ENCODE measurements around the gene ASXL1. TPM values are rescaled to one million over a fixed set of nuclear protein-coding genes. Genes with fewer than 3 reads are reported as not detected.

ASXL1 gene
- total and polyA plus RNA-seq, 10 of the 15 experiments (the other 5 are each of a cell fraction or from before 2014, with no cell fraction given) = 11.0 to 87.6 (median 56.8) TPM

DNA sequence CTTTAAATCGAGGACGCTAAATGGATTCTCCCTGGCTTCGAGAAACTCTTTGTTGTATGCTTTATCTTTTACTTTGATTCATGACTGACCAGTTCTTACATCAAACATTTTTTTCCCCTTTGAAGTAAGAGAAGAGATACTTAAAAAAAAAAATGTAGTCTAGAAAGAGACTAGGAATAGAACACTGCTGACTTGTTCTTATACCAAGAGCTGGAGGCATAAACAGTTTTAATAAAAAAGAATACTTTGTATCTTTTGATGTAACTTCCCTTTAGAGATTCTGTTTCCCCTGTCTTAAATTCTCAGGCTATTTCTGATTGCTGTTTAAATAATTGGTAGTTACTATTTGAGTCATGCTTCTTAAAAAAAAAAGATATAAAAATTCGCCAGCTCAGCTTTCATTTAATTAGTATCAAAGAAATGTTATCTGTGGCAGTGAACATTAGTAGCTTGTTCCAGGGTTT, 4.8 kb downstream of the ASXL1 start:
- peaks cover 0 to 1% of the 10 kb centered on the region in 2 experiments; a peak in 2 of 4 replicates for H3K36me3 ChIP-seq (ENCODE audit: control insufficient read depth in 2 of 2, insufficient read depth in 2 of 2, low read length in 1 of 2)
- H2AFZ ChIP-seq (ENCODE audit: control insufficient read depth, low read depth, low read length) = no peak overlapping the region
- no peak for FAIRE-seq
- no peaks in the 10 kb centered on the region for H3K27me3 ChIP-seq (replicated peaks in 1 of 2; ENCODE audit: control insufficient read depth in 2 of 2, insufficient read depth in 2 of 2, low read length in 1 of 2)
- H3K4me3 ChIP-seq = peak overlapping the region; percentile 46
- H3K9ac ChIP-seq (ENCODE audit: control insufficient read depth, insufficient read depth, low read length) = no peak overlapping the region; the same call in 1 of the 2 replicates
- CTCF ChIA-PET = interaction anchor here (0.6 to 3.2 kb wide), 6 partner anchors 11 to 289 kb away, joined by 3 to 7 read pairs (median 4); no protein-coding TSS in a partner anchor
- POLR2A ChIA-PET = interaction anchor here (0.5 to 1.8 kb wide), 4 partner anchors 24 to 261 kb away, joined by 3 to 6 read pairs (median 4); no protein-coding TSS in a partner anchor
- H3K79me2 ChIP-seq (ENCODE audit: control insufficient read depth, insufficient read depth, low read length) = peaks cover 91% of the 10 kb centered on the region
- no peak for ATAC-seq
- BruUV-seq (replicated peaks) = no TSS peak
- H3K27ac ChIP-seq (ENCODE audit: control insufficient read depth, insufficient read depth) = peak overlapping the region; percentile 59
- no peak for DNase-seq (ENCODE audit: low read depth, low spot score)
- intact Hi-C loops (cut with micrococcal nuclease; ENCODE audit: unreplicated experiment) = no loop called here
- H3K4me2 ChIP-seq (ENCODE audit: control insufficient read depth, insufficient read depth) = peak overlapping the region; percentile 94
- in situ Hi-C loops (cut with MboI) = no loop called here
- no peaks in the 10 kb centered on the region; the same call in 2 of the 3 replicates for H3K9me3 ChIP-seq (replicated peaks; ENCODE audit: control insufficient read depth, insufficient read depth, low read length)
- SMC1A ChIA-PET (ENCODE audit: uncharacterized antibody, unreplicated experiment) = interaction anchor here (0.8 to 3.4 kb wide), 6 partner anchors 8 to 28 kb away, joined by 3 to 23 read pairs (median 4); no protein-coding TSS in a partner anchor
- 2% methylated on average over 4 of the region's 4 CpGs for WGBS (ENCODE audit: insufficient coverage, insufficient replicate concordance, low lambda C conversion rate, missing lambda C conversion rate)
- H3K4me1 ChIP-seq (ENCODE audit: control insufficient read depth, insufficient read depth, low read length) = peaks cover 32% of the 10 kb centered on the region
- RAD21 ChIA-PET (ENCODE audit: unreplicated experiment) = interaction anchor here (0.6 to 1.7 kb wide), 6 partner anchors 9 to 78 kb away, joined by 3 to 9 read pairs (median 4); no protein-coding TSS in a partner anchor
- H4K20me1 ChIP-seq (ENCODE audit: control insufficient read depth, insufficient read depth) = peaks cover 9% of the 10 kb centered on the region
- TF ChIP-seq TARDBP (IDR thresholded peaks at IDR 0.05; ENCODE audit: borderline replicate concordance) (no peak), SIN3A (IDR thresholded peaks at IDR 0.05; ENCODE audit: low read depth, low read length) (no peak), CBFB (IDR thresholded peaks at IDR 0.05; ENCODE audit: low read depth) (no peak), IKZF1 (conservative IDR thresholded peaks at IDR 0.05) (no peak), CHD2 (IDR thresholded peaks at IDR 0.05; ENCODE audit: borderline replicate concordance, low read depth, low read length) (no peak), KAT2A (conservative IDR thresholded peaks at IDR 0.05; ENCODE audit: control insufficient read depth, low read depth, low read length) (no peak), TCF7 (IDR thresholded peaks at IDR 0.05; ENCODE audit: borderline replicate concordance) (peak; percentile 88), BMI1 (IDR thresholded peaks at IDR 0.05; ENCODE audit: borderline replicate concordance) (no peak), CREM (IDR thresholded peaks at IDR 0.05; ENCODE audit: low read depth) (peak; percentile 67), NBN (IDR thresholded peaks at IDR 0.05) (no peak), SUZ12 (IDR thresholded peaks at IDR 0.05; ENCODE audit: unreplicated experiment) (no peak), ZNF622 (IDR thresholded peaks at IDR 0.05) (no peak), TBL1XR1 (IDR thresholded peaks at IDR 0.05; ENCODE audit: low read depth, low read length) (no peak)
- TF ChIP-seq, protein P1, sequence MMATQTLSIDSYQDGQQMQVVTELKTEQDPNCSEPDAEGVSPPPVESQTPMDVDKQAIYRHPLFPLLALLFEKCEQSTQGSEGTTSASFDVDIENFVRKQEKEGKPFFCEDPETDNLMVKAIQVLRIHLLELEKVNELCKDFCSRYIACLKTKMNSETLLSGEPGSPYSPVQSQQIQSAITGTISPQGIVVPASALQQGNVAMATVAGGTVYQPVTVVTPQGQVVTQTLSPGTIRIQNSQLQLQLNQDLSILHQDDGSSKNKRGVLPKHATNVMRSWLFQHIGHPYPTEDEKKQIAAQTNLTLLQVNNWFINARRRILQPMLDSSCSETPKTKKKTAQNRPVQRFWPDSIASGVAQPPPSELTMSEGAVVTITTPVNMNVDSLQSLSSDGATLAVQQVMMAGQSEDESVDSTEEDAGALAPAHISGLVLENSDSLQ (IDR thresholded peaks at IDR 0.05) = no peak
- TF ChIP-seq, protein P2, sequence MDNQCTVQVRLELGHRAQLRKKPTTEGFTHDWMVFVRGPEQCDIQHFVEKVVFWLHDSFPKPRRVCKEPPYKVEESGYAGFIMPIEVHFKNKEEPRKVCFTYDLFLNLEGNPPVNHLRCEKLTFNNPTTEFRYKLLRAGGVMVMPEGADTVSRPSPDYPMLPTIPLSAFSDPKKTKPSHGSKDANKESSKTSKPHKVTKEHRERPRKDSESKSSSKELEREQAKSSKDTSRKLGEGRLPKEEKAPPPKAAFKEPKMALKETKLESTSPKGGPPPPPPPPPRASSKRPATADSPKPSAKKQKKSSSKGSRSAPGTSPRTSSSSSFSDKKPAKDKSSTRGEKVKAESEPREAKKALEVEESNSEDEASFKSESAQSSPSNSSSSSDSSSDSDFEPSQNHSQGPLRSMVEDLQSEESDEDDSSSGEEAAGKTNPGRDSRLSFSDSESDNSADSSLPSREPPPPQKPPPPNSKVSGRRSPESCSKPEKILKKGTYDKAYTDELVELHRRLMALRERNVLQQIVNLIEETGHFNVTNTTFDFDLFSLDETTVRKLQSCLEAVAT (IDR thresholded peaks at IDR 0.05) = no peak
- TF ChIP-seq, protein P3, sequence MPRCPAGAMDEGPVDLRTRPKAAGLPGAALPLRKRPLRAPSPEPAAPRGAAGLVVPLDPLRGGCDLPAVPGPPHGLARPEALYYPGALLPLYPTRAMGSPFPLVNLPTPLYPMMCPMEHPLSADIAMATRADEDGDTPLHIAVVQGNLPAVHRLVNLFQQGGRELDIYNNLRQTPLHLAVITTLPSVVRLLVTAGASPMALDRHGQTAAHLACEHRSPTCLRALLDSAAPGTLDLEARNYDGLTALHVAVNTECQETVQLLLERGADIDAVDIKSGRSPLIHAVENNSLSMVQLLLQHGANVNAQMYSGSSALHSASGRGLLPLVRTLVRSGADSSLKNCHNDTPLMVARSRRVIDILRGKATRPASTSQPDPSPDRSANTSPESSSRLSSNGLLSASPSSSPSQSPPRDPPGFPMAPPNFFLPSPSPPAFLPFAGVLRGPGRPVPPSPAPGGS (IDR thresholded peaks at IDR 0.05; ENCODE audit: borderline replicate concordance, insufficient read depth, low read depth, low read length, poor library complexity, severe bottlenecking) = peak; percentile 11
- TF ChIP-seq, protein P4, sequence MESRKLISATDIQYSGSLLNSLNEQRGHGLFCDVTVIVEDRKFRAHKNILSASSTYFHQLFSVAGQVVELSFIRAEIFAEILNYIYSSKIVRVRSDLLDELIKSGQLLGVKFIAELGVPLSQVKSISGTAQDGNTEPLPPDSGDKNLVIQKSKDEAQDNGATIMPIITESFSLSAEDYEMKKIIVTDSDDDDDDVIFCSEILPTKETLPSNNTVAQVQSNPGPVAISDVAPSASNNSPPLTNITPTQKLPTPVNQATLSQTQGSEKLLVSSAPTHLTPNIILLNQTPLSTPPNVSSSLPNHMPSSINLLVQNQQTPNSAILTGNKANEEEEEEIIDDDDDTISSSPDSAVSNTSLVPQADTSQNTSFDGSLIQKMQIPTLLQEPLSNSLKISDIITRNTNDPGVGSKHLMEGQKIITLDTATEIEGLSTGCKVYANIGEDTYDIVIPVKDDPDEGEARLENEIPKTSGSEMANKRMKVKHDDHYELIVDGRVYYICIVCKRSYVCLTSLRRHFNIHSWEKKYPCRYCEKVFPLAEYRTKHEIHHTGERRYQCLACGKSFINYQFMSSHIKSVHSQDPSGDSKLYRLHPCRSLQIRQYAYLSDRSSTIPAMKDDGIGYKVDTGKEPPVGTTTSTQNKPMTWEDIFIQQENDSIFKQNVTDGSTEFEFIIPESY (IDR thresholded peaks at IDR 0.05) = no peak
- TF ChIP-seq, protein P5, sequence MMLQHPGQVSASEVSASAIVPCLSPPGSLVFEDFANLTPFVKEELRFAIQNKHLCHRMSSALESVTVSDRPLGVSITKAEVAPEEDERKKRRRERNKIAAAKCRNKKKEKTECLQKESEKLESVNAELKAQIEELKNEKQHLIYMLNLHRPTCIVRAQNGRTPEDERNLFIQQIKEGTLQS (IDR thresholded peaks at IDR 0.05; ENCODE audit: borderline replicate concordance, extremely low read depth, low read depth, low read length) = no peak
